GM10266 (cell line): ENCODE measurements around the gene SHD.

Source experiments
- DNase-seq: peaks from one replicate; pipeline ENCODE4 v3.0.0; 2012; ENCODE audit errors: extremely low spot score
- TF ChIP-seq, protein P1 (sequence below): IDR thresholded peaks from 2 replicates; pipeline ENCODE4 v1.5.1; 2012; ENCODE audit warnings: mild to moderate bottlenecking, low read depth; ENCODE audit not compliant: control insufficient read depth, insufficient read depth; ENCODE audit errors: missing control alignments

Gene SHD

DNA sequence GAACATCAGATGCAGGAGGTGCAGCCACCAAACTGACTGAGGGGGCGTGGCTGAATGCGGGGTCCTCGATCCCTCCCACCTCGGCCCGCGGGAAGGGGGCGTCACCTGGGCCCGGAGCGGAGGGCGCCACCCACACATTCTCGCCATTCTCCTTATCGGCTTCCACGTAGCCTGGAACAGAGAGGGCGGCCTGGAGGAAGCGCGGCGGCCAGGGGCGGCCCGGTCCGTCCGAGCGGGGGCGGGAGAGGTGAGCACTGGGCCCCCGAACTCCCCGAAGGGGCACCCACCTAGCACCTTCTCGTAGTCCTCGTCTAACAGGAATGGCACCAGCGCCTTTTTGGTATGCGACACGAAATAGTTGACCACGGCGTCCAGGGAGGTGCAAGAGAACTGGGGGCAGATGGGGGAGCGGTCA lies 47.8 kb downstream of the SHD start:
- peak; percentile 9 for DNase-seq

DNA sequence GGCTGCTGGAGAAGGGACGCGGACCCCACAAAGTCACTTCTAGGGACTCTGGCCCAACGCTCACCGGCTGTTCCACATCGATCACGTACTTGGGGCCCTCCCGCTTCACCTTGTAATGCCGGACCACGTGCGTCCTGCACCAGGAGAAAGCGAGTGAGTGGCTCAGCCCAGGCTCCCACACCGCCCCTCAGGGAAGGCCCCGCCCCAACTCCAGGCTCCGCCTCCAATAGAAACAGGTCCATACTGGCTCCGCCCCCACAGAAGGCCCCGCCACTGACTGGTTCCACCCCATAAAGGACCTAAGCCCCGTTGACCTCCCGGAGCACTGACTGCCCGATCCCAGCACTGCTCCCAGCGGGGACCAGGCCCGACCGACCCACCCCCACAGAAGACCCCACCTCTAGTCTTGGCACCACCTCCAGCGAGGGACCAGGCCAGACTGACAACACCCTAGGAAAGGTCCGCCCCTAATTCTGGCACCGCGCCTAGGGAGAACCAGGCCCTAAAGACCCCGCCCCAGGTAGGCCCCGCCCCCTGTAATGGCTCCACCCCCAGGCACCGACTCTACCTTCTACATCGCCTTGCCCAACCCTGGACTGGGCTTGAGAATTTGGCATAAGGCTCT lies 48.3 kb downstream of the SHD start:
- TF ChIP-seq, protein P1, sequence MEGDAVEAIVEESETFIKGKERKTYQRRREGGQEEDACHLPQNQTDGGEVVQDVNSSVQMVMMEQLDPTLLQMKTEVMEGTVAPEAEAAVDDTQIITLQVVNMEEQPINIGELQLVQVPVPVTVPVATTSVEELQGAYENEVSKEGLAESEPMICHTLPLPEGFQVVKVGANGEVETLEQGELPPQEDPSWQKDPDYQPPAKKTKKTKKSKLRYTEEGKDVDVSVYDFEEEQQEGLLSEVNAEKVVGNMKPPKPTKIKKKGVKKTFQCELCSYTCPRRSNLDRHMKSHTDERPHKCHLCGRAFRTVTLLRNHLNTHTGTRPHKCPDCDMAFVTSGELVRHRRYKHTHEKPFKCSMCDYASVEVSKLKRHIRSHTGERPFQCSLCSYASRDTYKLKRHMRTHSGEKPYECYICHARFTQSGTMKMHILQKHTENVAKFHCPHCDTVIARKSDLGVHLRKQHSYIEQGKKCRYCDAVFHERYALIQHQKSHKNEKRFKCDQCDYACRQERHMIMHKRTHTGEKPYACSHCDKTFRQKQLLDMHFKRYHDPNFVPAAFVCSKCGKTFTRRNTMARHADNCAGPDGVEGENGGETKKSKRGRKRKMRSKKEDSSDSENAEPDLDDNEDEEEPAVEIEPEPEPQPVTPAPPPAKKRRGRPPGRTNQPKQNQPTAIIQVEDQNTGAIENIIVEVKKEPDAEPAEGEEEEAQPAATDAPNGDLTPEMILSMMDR: no peak
- DNase-seq: peak; percentile 73

More for the DNA sequence above, 47.8 kb downstream of the SHD start:
- TF ChIP-seq, protein P1: no peak

DNA sequence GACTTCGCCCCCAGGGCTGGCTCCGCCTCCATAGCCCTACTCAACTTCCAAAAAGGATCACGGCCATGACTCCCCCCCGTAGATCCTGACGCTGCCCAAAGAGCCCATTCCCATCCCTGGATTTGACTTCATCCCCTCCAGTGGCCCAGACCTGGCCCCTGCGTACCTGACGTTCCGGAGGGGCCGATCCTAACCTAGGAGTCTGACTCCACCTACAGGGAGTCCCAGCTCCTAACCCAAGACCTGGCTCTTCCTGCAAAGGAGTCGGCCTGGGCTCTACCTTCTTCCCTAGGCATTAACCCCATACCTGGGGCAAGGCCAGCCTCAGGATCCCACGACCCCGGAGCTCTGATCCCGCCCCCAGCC lies 48.8 kb downstream of the SHD start:
- no peak for DNase-seq

DNA sequence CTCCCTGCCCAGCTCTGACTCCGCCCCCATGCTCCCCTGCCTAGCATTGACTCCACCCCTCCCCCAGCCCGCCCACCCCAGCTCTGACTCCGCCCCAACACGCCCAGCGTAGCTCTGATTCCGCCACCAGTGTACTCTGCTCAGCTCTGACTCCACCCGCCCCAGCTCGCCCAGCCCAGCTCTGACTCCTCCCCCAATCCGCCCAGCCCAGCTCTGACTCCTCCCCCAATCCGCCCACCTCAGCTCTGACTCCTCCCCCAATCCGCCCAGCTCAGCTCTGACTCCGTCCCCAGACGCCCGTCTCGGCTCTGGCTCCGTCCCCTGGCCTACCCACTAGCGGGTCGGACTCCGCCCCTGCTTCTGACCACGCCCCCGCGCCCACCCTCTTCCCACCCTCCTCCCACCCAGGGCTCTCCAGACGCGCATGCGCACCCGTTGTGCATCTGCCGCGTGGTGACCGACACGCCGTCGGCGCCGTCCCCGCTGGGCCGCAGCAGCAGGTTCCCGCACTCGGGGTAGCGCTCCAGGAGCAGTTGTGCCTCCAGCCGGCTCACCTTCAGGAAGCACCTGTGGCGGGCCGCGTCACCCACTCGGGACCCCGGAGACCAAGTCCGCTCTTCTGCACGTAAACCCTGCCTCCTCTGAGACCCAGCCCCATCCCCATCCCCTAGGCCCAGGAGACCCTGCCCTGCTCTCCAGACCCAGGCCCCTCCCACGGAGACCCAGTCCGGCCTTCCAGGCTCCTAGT lies 49.4 kb downstream of the SHD start:
- TF ChIP-seq, protein P1: no peak
- DNase-seq: peak; percentile 98

More for the DNA sequence above, 48.8 kb downstream of the SHD start:
- TF ChIP-seq, protein P1: no peak

DNA sequence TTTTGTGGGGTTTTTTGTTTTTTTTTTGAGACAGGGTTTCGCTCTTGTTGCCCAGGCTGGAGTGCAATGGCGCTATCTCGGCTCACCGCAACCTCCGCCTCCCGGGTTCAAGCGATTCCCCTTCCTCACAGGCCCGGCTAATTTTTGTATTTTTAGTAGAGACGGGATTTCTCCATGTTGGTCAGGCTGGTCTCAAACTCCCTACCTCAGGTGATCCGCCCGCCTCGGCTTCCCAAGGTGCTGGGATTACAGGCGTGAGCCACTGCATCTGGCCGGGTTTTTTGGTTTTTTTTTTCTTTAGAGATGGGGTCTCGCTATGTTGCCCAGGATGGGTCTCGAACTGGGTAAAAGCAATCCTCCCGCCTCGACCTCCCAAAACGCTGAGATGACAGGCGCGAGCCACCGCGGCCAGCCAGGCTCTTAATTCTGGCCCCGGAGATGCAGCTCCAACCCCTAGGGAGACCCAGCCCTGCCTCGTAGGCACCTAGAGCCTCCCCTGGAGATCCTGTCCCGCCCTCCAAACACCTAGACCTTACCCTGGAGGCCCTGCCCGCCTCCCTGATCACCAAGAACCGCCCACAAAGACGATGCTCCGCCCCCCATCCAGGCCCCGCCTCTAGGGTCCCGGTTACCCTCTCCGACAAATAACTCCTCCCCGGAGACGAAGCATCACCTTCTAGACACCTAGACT lies 50.1 kb downstream of the SHD start:
- peak; percentile 23 for DNase-seq

DNA sequence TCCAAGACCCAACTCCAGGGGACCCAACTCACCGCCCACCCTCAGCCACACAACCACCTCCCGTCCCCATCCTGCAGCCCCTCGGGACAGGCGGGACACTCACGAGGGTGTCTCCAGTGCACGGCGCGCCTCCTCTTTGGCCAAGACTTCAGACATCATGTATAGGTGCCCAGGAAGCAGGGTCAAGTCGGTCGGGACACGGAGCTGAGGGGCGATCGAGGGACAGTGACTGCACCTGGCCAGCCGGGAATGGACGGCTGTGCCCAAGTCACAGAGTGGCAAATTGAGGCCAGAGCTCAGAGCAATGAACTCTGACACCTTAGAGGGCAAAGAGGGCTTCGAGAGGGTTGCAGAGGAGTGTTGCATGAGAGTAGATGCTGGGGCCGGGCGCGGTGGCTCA lies 50.8 kb downstream of the SHD start:
- TF ChIP-seq, protein P1: no peak
- no peak for DNase-seq

DNA sequence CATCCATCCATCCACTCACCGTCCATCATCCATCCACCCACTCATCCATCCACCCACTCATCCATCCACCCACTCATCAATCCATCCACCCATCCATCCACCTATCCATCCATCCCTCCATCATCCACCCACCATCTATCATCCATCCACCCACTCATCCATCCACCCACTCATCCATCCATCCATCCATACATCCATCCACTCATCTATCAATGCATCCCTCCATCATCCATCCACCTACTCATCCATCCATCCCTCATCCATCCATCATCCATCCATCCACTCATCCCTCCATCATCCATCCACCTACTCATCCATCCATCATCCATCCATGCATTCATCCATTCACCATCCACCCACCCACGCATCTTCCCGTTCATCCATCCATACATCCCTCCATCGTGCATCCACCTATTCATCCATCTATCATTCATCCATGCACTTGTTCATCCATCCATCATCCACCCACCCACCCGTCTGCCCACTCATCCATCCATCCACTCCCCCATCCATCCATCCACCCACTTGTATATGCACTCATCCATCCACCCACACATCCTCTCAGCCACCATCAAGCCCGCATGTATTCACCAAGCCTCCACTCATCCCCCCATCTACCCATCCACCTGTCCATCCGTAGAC lies 56.0 kb downstream of the SHD start:
- TF ChIP-seq, protein P1: no peak

More for the DNA sequence above, 56.0 kb downstream of the SHD start:
- no peak for DNase-seq
